SH-SY5Y (cell line): Measurements from ENCODE around the gene USE1.

Experiments
- GATA2 ChIP-seq: IDR thresholded peaks from 2 replicates; pipeline ENCODE4 v1.6.1; 2011; ENCODE audit warnings: mild to moderate bottlenecking, low read depth, low read length
- GATA3 ChIP-seq: IDR thresholded peaks from 2 replicates; pipeline ENCODE4 v1.6.1; 2011; ENCODE audit warnings: low read depth, mild to moderate bottlenecking, low read length, moderate library complexity

DNA sequence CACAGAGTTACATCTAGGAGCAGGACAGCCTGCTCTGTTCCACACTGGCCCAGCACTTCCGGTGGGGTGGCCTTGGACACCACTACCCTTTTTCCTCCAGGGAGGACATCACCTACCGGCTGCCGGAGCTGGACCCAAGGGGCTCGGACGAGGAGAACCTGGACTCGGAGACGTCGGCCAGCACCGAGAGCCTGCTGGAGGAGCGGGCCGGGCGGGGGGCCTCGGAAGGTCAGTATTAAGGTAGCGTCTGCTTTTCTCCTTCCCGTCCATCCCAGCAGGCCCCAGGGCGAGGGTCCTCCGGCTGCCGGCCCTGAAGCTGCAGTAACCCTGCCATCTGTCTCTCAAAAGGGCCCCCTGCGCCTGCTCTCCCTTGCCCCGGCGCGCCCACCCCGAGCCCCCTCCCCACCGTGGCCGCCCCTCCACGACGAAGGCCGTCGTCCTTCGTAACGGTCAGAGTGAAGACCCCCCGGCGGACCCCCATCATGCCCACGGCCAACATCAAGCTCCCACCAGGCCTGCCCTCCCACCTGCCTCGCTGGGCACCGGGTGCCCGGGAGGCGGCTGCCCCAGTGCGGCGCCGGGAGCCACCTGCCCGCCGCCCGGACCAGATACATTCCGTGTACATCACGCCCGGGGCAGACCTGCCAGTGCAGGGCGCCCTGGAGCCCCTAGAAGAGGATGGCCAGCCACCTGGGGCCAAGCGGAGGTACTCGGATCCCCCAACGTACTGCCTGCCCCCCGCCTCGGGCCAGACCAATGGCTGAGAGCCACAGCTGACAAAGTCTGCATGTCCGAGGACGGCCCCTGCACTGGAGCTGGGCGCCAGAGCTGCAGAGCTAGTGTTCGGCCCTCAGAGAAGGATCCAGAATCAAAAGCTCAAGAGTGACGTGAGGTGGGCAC is 3.4 kb upstream of the USE1 start:
- TF ChIP-seq GATA3 (no peak), GATA2 (no peak)
